Stimulated activated CD8-positive, alpha-beta memory T cell treated with anti-CD3 and anti-CD28 coated beads, Interleukin-12 subunit alpha, Interleukin-12 subunit beta, amount 100 ng/mL, for 1 hour (primary cell): Measurements from ENCODE around the gene MBOAT2.
"Not testable (repeated sequence)": the region's sequence is repeated elsewhere in the genome, so short reads cannot be mapped to it uniquely, and the experiment has no call there.

ENCODE experiments used
- DNase-seq: peaks from one replicate; pipeline ENCODE4 v3.0.0-alpha.2; 2020; ENCODE audit warnings: low read depth

Gene MBOAT2

GRCh38 chr2:8989536-8990079 lies 13.9 kb downstream of the MBOAT2 start:
- DNase-seq, result no peak

GRCh38 chr2:8987410-8987809 lies 16.1 kb downstream of the MBOAT2 start:
- no peak for DNase-seq

DNA sequence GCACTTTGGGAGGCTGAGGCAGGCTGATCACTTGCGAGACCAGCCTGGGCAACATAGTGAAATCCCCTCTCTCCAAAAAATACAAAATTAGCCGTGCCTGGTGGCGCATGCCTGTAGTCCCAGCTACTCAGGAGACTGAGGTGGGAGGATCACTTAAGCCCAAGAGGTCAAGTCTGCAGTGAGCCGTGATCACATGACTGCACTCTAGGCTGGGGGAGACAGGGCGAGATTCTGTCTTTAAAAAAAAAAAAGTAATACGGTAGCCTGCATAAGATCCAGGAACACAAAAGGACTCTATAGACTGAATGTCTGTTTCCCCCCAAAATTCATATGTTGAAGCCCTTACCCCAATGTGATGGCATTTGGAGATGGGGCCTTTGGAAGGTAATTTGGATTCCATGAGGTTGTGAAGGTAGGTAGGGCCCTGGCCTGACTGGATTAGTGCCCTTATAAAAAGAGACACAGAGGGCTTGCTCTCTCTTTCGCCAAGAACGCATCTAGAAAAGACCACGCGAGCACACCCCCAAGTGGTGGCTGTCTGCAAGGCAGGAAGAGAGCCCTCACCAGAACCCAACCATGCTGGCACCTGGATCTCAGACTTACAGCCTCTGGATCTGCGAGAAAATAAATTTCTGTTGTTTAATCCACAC lies 17.0 kb downstream of the MBOAT2 start:
- no peak for DNase-seq

GRCh38 chr2:8985561-8986326 lies 17.7 kb downstream of the MBOAT2 start:
- DNase-seq, result no peak

GRCh38 chr2:8984855-8985254 lies 18.6 kb downstream of the MBOAT2 start:
- DNase-seq, result no peak

- DNase-seq, result no peak
Observed at GRCh38 chr2:8984157-8984556, 19.3 kb downstream of the MBOAT2 start.

- DNase-seq, result no peak
Observed at GRCh38 chr2:8983571-8983970, 19.9 kb downstream of the MBOAT2 start.

GRCh38 chr2:8981876-8982275 lies 21.6 kb downstream of the MBOAT2 start:
- DNase-seq, result no peak

GRCh38 chr2:8980096-8980495 lies 23.4 kb downstream of the MBOAT2 start:
- no peak for DNase-seq

DNA sequence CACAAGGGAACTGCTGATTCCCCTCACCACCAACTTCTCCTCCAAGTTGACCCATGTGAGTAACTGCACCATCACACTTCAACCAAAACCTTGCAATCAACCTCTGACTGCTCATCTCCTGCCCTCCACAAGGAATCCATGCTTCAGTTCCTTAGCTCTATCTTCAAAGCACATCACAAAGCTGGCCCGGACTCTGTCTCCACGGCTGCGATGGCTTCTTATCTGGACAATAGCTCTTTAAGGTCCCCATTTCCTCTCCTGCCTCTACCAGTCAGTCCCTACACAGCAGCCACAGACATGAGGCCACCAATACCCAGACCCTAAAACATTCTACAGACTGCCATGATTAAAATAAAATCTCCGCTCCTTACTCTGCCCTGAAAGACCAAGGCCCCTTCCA lies 25.7 kb downstream of the MBOAT2 start:
- DNase-seq, result no peak

- no peak for DNase-seq
Observed at GRCh38 chr2:8976442-8977259, 26.8 kb downstream of the MBOAT2 start.

DNA sequence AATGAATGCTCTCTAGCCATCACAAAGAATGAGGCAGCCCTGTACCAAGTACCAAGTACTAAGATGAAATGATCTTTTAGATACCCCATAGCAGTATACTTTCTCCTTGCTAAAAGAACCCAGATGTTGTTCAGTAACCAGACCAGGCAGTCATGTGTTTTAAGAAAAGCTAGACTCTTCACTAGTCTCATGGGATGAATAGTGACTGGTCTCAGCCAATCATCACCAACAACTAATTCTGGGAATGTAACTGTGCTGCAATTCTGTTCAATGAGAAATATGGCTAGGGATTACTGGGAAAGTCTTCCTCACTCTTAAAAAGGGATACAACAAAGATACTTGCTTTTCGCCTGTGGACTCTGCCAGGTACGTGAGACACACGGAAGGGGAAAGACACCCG lies 29.5 kb downstream of the MBOAT2 start:
- DNase-seq, result no peak

GRCh38 chr2:8973017-8973416 lies 30.5 kb downstream of the MBOAT2 start:
- DNase-seq, result not testable (repeated sequence)

GRCh38 chr2:8972535-8972934 lies 30.9 kb downstream of the MBOAT2 start:
- DNase-seq, result not testable (repeated sequence)

GRCh38 chr2:8969348-8969747 lies 34.1 kb downstream of the MBOAT2 start:
- not testable (repeated sequence) for DNase-seq

DNA sequence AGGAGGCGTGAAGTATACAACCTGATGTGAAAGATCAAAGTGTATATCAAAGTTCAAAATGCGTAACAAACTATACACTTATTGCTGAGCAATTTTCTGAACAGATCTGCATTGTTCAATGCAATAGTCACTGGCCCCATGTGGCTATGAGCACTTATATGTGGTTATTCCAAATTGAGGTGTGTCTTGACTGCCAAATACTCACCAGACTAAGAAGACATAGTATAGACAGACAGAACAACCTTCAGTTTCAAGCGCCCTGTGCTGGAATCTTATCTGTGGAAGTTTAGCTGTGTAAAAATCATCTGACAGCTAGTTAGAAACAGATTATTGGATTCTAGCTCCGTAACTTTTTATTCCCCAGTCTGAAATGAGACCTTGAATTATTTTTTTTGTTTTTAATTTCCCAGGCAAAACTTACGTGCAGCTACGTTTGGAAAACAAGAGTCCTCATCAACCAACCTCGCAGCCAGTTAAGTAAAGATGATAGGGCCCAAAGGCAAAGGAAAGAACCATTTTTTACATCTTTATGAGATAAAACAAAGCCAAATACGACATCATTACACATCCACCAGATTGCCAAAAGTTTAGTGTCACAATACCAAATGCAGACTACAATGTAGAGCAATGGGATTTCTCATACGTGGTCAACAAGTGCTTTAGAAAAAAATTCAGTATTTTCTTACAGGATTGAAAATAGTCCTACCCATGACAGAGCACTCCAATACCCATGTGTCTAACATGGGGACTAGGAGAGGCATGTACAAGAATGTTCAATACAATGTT lies 37.2 kb downstream of the MBOAT2 start:
- no peak for DNase-seq

DNA sequence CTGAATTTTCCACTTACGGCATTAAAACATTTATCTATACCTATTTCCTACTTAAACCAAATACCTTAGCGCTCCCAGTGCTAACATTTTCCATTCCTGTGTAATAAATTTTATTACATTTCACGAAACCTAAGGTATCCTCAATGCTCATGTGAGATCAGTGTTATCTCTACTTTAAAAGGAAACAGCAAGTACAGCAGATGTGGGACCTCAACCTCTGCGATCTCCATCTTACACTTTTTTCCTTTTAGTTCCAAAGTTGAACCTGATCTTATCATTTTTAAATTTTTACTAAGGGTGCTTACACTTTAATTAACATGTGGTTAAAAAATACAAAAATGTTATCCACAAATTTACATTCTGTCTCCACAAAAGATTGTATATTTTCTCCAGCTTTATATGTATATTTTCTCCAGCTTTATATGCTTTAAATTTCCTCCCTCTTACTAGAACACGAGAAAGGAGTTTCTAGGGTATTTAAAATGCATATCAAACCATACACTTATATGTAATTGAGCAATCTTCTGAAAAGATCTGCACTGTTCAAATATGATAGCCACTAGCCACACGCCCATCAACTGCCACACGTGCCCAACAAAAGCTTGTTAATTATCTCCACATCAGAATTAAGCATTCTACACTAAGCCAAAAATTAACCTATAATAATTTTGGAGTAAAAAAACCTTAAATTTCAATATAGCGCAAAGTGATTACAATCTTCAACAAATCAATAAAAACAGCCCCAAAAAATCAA lies 38.1 kb downstream of the MBOAT2 start:
- DNase-seq, result no peak

GRCh38 chr2:8962890-8963289 lies 40.6 kb downstream of the MBOAT2 start:
- DNase-seq, result no peak

DNA sequence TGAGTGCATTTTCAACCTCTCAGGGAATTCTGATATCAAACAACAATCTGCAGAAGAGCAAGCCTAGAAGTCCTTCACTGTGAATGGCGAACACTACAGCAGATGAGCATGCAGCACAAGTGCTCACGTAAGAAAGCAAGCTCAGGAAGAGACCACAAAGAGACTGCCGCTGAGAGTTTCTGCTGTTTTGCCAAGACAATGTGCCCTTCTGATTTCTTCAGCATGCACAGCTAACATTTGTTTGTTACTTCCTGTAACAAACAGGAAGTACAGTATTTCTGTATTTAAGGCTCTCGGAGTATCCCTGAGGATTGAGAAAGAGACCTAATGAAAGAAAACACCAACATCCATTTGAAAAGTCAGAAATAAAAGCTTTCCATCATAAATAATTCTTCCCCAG lies 45.9 kb downstream of the MBOAT2 start:
- no peak for DNase-seq

DNA sequence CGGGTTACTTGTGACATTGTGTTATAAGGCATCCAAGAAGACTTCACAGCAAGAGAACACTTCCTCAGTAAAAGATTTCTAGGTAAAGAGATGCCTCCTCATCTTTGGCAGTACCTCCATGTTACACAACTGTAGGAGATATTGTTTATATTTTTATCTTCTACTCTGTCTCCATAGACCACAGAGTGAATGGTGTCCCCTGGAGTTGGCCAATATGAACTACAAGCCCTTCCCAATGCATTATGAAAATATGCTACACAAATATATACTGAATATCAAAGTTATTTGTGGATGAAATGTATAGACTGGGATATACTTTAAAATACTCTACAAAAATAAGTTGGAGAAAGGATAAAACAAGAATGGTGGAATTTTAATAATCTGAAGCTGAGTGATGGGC lies 46.7 kb downstream of the MBOAT2 start:
- no peak for DNase-seq

DNA sequence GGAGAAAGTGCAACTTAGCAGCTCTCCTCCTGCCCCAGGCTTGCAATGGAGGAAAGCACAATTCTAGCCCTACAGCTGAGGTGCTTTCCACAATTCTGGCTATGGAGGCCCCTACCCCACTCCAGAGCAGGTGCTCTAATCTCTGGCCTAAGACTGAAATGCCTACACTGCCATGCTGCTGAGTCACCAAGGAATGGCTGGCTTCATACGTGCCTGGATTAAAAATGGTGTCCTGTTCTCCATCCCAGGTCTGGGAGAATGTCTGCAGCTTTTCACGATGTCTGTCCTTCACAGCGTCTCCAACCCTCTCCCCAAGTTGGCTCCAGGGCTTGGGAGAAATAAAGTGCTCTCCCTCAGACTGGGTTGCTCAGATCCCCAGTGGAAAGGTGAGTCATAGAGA lies 48.5 kb downstream of the MBOAT2 start:
- DNase-seq, result no peak
